Measurements from ENCODE around the gene EHBP1. TPM values are rescaled to one million over a fixed set of nuclear protein-coding genes. Genes with fewer than 3 reads are reported as not detected.

EHBP1 gene
- total RNA-seq, 2 donors from 2014 or later, result 22.4 to 22.9 TPM

DNA sequence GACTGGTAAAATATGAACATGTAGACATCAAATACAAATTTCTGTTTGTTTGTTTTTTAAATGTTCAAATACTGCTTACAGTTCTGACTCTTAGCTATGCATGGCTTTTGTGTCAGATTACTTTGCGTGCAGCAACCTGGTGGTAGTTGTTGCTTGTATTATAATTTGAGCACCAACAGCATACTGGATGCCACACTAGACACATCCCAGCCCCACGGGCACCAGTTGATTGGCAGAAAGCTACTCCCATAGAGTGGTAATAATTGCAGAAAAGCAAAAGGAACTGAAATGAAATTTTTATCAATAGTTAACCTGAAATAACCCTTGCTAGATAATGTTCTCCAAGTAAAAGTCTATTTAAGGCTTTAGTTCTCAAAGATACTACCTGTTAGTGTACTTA, 91.6 kb downstream of the EHBP1 start:
- no peaks in the 10 kb centered on the region for H3K9me3 ChIP-seq

DNA sequence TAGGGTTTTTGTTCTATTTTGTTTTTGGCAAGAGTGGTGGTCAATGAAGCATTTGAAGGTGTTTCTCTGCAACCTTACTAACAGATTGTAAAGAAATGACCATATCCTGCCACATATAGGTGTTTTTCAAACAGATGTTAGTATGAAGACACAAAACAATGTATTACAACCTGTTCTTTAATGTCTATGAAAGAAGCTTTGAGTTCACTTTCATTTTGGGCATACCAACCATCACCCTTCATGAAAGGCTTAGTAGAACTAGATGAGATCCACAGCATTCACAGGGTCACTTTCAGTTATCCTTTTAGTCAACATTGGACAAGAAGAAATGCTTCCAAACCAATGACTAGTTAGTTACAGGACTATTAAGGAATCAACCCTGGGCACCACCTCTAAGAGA, 95.1 kb downstream of the EHBP1 start:
- H3K4me3 ChIP-seq, result no peak overlapping the region
- H3K27me3 ChIP-seq, result no peaks in the 10 kb centered on the region
- no peak for DNase-seq (ENCODE audit: low spot score)
- no peaks in the 10 kb centered on the region for H3K9me3 ChIP-seq
- peaks cover 2% of the 10 kb centered on the region for H3K36me3 ChIP-seq
- no peaks in the 10 kb centered on the region for H3K4me1 ChIP-seq
- no peak for TF ChIP-seq CTCF (IDR thresholded peaks at IDR 0.05)
- H3K27ac ChIP-seq, result no peak overlapping the region

More for the DNA sequence above, 91.6 kb downstream of the EHBP1 start:
- Histone ChIP-seq H3K27ac (no peak overlapping the region), H3K4me1 (no peaks in the 10 kb centered on the region), H3K27me3 (no peaks in the 10 kb centered on the region), H3K4me3 (no peak overlapping the region), H3K36me3 (no peaks in the 10 kb centered on the region)
- DNase-seq (ENCODE audit: low spot score), result no peak
- TF ChIP-seq CTCF (IDR thresholded peaks at IDR 0.05), result no peak

DNA sequence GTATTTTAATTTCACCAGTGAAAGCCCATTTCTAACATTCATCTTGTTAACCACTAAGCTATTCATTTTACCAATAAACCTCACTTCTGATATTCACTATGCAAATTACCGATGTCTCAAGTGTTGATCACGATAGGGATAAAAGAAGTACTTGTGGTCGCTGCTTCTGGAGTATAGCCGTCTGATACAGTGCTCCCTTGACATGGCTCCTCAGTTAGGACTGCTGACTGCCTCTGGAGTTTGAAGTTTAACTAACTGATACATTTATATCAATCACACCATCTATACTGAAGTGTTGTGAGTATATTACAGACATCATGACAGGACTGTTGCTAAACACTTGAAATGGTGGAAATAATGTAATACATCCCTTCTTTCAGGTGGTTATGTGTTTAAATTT, 95.6 kb downstream of the EHBP1 start:
- no peak for TF ChIP-seq CTCF (IDR thresholded peaks at IDR 0.05)

DNA sequence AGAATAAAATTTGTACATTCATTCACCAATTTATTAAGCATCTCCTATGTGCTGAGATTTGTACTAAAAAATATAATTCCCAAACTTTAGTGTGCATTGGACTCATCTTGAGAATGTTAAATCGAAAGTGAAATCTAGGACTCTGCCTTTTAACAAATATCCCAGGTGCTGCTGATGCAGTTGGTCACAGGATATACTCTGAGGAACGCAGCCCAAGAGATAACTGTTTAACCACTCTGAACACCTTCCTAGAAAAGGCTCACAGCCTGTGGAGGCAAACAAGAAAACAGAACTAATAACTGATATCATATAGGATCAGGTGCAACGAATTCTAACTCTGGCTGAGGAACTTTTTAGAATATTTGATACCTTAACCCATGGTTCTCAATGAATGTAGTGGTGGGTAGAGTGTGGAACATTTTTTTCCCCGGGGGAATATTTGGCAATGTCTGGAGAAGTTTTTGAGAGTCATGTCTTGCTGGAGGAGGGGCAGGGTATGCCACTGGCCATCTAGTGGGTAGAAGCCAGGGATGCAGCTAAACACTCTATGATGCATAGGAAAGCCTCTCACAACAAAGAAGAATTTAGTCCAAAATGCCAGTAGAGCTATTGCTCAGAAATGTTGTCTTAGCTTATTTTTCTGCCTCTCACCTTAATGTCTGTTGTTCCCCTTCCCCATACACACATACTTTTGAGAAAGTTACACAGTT, 96.5 kb downstream of the EHBP1 start:
- Histone ChIP-seq H3K36me3 (peaks cover 9% of the 10 kb centered on the region), H3K27me3 (no peaks in the 10 kb centered on the region), H3K9me3 (no peaks in the 10 kb centered on the region), H3K27ac (no peak overlapping the region), H3K4me3 (no peak overlapping the region), H3K4me1 (no peaks in the 10 kb centered on the region)
- TF ChIP-seq CTCF (IDR thresholded peaks at IDR 0.05), result no peak
- DNase-seq (ENCODE audit: low spot score), result no peak

More for the DNA sequence above, 95.6 kb downstream of the EHBP1 start:
- Histone ChIP-seq H3K4me1 (no peaks in the 10 kb centered on the region), H3K27me3 (no peaks in the 10 kb centered on the region), H3K9me3 (no peaks in the 10 kb centered on the region), H3K4me3 (no peak overlapping the region), H3K27ac (no peak overlapping the region), H3K36me3 (peaks cover 3% of the 10 kb centered on the region)
- no peak for DNase-seq (ENCODE audit: low spot score)

GRCh38 chr2:62803961-62804360, 98.4 kb downstream of the EHBP1 start:
- Histone ChIP-seq H3K27me3 (no peaks in the 10 kb centered on the region), H3K4me3 (no peak overlapping the region), H3K36me3 (peaks cover 9% of the 10 kb centered on the region), H3K4me1 (no peaks in the 10 kb centered on the region), H3K9me3 (peaks cover 0 to 12% of the 10 kb centered on the region in 2 donors), H3K27ac (no peak overlapping the region)
- no peak for TF ChIP-seq CTCF (IDR thresholded peaks at IDR 0.05)
- no peak for DNase-seq (ENCODE audit: low spot score)

DNA sequence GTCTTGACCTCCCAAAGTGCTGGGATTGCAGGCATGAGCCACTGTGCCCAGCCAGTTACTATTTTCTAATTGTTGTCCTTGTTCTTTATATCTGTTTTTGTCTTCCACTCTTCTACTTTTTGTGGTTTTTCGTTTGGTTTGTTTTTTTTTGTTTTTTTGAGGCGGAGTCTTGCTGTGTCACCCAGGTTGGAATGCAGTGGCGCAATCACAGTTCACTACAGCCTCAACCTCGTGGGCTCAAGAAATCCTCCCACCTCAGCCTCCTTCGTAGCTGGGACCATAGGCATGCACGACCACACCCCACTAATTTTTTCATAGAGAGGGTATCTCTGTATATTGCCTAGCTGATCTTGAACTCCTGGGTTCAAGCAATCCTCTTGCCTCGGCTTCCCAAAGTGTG, 100.7 kb downstream of the EHBP1 start:
- Histone ChIP-seq H3K4me3 (no peak overlapping the region), H3K27ac (no peak overlapping the region), H3K27me3 (no peaks in the 10 kb centered on the region), H3K9me3 (peaks cover 0 to 12% of the 10 kb centered on the region in 2 donors), H3K36me3 (peaks cover 9% of the 10 kb centered on the region), H3K4me1 (no peaks in the 10 kb centered on the region)
- no peak for TF ChIP-seq CTCF (IDR thresholded peaks at IDR 0.05)
- no peak for DNase-seq (ENCODE audit: low spot score)

Data from right atrium auricular region (tissue), 2 donors.